ENCODE measurements around the gene MARCHF5.

The MARCHF5 gene

GRCh38 chr10:92290837-92291615, at the start of gene MARCHF5, which contains the start of gene CPEB3:
Gene MARCHF5, plus strand, starts transcription at chr10:92291167. Its CDS starts 328 bp downstream, at chr10:92291495.
Gene CPEB3, minus strand, starts transcription at chr10:92291078. Its CDS starts 50,728 bp downstream, at chr10:92240350.
- peak; percentile 99 for DNase-seq

- DNase-seq: no peak
These were observed 49.5 kb upstream of the MARCHF5 start for GRCh38 chr10:92241501-92241900.

GRCh38 chr10:92242380-92242779, 48.6 kb upstream of the MARCHF5 start:
- no peak for DNase-seq

GRCh38 chr10:92242910-92243671, 47.9 kb upstream of the MARCHF5 start:
- peak; percentile 79 for DNase-seq

- DNase-seq: no peak
These were observed 46.2 kb upstream of the MARCHF5 start for GRCh38 chr10:92244796-92245195.

- DNase-seq: no peak
These were observed 42.4 kb upstream of the MARCHF5 start for GRCh38 chr10:92248566-92248965.

- DNase-seq: no peak
These were observed 27.6 kb upstream of the MARCHF5 start for GRCh38 chr10:92263396-92263795.

- no peak for DNase-seq
These were observed 26.7 kb upstream of the MARCHF5 start for GRCh38 chr10:92264249-92264648.

GRCh38 chr10:92265687-92266258, 25.2 kb upstream of the MARCHF5 start:
- DNase-seq: no peak

GRCh38 chr10:92267343-92267742, 23.6 kb upstream of the MARCHF5 start:
- DNase-seq: no peak

- DNase-seq: no peak
These were observed 22.2 kb upstream of the MARCHF5 start for GRCh38 chr10:92268748-92269147.

GRCh38 chr10:92274071-92274470, 16.9 kb upstream of the MARCHF5 start:
- no peak for DNase-seq

GRCh38 chr10:92278996-92279696, 11.8 kb upstream of the MARCHF5 start:
- no peak for DNase-seq

GRCh38 chr10:92284112-92284704, 6.8 kb upstream of the MARCHF5 start:
- DNase-seq: no peak

GRCh38 chr10:92290076-92290836, 711 bp upstream of the MARCHF5 start:
- no peak for DNase-seq

GRCh38 chr10:92291616-92291865, 574 bp downstream of the MARCHF5 start:
- no peak for DNase-seq

GRCh38 chr10:92291921-92292845, 1.2 kb downstream of the MARCHF5 start:
- DNase-seq: peak; percentile 54

GRCh38 chr10:92298487-92298886, 7.5 kb downstream of the MARCHF5 start:
- DNase-seq: no peak

- no peak for DNase-seq
These were observed 12.1 kb downstream of the MARCHF5 start for GRCh38 chr10:92303096-92303495.

GRCh38 chr10:92304061-92304460, 13.1 kb downstream of the MARCHF5 start:
- no peak for DNase-seq

All from islet precursor cell (in vitro differentiated cells).